AML-193 (cell line): ENCODE data around the gene FURIN.
A peak's percentile ranks its signal among the peaks of the same experiment; 100 is the strongest.
"Not testable (repeated sequence)": the region's sequence is repeated elsewhere in the genome, so short reads cannot be mapped to it uniquely, and the experiment has no call there.

Experiments
- DNase-seq, 2 experiments: peaks; one replicate each; lab custom pipeline; 2025; lab: John Stamatoyannopoulos, UW

FURIN gene

GRCh38 chr15:90916461-90916860, 48.1 kb downstream of the FURIN start:
- DNase-seq, result no peak

DNA sequence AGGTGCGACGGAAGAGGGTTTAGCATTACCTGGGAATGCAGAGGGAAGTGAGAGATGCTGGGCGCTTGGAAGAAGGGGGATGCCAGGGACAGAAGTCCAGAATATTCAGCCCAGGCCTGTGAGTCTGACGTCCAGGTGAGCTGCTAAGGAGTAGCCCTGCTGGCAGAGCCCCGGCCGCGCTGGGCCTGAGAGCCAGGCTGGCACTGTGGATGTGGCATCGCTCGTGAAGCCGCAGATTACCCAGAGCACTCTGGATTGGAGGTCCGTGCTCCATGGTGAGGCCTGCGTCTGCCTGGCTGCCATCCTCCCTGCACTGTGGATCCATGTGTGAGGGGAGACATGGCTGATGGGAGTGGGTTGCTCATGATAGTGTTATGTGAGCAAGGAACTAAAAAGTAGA, 49.2 kb downstream of the FURIN start:
- no peak for DNase-seq

GRCh38 chr15:90918034-90918788, 49.8 kb downstream of the FURIN start:
- DNase-seq, result no peak

GRCh38 chr15:90918835-90919234, 50.4 kb downstream of the FURIN start:
- no peak for DNase-seq

DNA sequence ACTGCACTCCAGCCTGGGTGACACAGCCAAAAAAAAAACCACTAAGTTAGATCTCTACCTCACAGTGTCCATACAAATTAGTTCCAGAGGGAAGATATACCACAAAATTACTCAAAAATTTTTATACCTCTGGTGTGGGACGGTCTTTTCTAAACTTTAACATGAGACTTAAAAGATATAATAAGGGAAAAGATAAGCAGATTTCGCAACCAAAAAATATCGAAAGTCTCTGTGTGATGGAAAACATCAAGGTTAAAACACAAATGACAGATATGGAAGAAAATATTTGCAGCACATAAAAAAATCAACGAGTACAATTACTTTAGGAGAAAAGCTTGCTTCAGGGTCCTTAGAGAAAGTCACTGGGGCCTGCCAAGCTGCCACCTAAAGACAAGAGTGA, 53.5 kb downstream of the FURIN start:
- no peak for DNase-seq

DNA sequence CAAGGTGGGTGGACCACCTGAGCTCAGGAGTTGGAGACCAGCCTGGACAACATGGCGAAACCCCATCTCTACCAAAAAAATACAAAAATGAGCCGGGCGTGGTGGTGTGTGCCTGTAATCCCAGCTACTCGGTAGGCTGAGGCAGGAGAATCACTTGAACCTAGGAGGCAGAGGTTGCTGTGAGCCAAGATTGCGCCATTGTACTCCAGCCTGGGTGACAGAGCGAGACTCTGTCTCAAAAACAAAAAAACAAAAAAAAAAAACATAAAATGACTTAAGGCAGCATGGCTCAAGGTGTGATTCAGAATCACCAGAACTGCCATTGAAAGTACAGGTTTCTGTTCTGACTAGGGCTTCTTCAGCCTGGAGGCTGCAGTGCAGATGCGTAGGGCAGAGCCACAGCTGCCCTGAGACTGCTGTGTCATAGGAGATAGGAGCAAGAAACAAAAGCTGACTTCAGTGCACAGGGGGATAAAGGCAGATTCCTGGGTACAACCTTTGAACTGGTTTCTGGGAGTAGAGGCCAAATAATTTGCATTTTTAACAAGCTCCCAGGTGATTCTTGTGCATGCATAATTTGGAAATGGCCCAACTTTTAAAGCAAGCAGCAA, 54.4 kb downstream of the FURIN start:
- DNase-seq, result not testable (repeated sequence)

DNA sequence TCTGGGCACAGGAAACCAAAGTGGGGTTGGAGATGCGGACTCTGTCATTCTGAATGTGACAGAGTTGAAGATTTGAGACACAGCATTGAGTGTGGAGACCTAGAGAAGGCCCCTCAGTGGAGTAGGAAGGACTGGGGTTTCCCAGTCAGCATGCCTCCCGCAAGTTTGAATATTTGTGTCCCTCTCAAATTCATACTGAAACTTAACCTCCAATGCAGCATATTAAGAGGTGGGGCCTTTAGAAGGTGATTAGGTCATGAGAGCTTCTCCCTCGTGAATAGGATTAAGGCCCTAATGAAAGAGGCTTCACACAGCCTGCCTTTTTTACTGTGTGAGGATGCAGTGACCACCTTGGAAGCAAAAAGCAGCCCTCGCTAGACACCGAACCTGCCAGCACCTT, 56.0 kb downstream of the FURIN start:
- no peak for DNase-seq

- DNase-seq, result not testable (repeated sequence)
These were observed 58.4 kb downstream of the FURIN start for GRCh38 chr15:90926766-90927165.

DNA sequence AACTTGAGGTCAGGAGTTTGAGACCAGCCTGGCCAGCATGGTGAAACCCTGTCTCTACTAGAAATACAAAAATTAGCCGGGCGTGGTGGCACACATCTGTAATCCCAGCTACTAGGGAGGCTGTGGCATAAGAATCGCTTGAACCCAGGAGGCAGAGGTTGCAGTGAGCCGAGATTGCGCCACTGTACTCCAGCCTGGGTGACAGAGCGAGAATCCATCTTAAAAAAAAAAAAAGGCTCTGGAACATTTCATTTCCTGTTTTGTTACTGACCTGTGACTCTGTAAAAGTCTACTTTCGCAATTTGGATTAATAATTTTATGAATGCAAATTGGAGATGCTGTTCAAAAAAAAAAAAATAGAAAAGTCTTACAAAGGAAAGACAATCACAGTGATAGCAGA, 59.7 kb downstream of the FURIN start:
- not testable (repeated sequence) for DNase-seq

GRCh38 chr15:90929246-90930019, 61.0 kb downstream of the FURIN start:
- DNase-seq, result no peak

GRCh38 chr15:90930861-90931574, 62.6 kb downstream of the FURIN start:
- DNase-seq, result peak in 1 of 2 experiments; percentile 22

DNA sequence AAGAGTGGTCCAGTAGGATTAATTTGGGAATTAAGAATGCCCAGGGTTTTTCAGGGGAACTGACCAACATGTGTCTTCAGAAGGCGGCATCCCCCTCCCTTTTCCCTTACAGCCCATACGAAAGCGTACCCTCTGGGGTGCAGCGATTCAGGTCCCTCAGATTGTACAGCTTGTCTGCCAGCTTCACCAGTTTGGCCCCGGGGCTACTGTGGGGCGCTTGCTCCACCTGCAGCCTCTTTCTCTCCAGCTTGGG, 63.1 kb downstream of the FURIN start:
- no peak for DNase-seq

- DNase-seq, result peak; percentile 84 to 86
These were observed 63.7 kb downstream of the FURIN start, which contains the start of gene HDDC3 for GRCh38 chr15:90931828-90932659. Gene HDDC3 (minus strand): TSS chr15:90932549. CDS start chr15:90932540, 9 bp downstream.

GRCh38 chr15:90932660-90932991, 64.2 kb downstream of the FURIN start:
- DNase-seq, result no peak
